ENCODE data around the gene ZNF24. TPM values are rescaled to one million over a fixed set of nuclear protein-coding genes. Genes with fewer than 3 reads are reported as not detected.

Gene ZNF24
- 10 to 100 TPM; 48.9 to 64.3 (median 53.7) TPM for total RNA-seq
- 10 to 100 TPM; 13.4 to 19.7 (median 14.4) TPM for polyA plus RNA-seq
- long read RNA-seq, donor 1, full-length matches to known transcripts: 25 of 34 reads
- long read RNA-seq, donor 1, partial matches to known transcripts: 9 of 34 reads
- long read RNA-seq, donor 1, other reads (novel, unspliced or antisense): 0 of 34 reads
- long read RNA-seq, donor 2, full-length matches to known transcripts: 14 of 26 reads
- long read RNA-seq, donor 2, partial matches to known transcripts: 12 of 26 reads
- long read RNA-seq, donor 2, other reads (novel, unspliced or antisense): 0 of 26 reads

DNA sequence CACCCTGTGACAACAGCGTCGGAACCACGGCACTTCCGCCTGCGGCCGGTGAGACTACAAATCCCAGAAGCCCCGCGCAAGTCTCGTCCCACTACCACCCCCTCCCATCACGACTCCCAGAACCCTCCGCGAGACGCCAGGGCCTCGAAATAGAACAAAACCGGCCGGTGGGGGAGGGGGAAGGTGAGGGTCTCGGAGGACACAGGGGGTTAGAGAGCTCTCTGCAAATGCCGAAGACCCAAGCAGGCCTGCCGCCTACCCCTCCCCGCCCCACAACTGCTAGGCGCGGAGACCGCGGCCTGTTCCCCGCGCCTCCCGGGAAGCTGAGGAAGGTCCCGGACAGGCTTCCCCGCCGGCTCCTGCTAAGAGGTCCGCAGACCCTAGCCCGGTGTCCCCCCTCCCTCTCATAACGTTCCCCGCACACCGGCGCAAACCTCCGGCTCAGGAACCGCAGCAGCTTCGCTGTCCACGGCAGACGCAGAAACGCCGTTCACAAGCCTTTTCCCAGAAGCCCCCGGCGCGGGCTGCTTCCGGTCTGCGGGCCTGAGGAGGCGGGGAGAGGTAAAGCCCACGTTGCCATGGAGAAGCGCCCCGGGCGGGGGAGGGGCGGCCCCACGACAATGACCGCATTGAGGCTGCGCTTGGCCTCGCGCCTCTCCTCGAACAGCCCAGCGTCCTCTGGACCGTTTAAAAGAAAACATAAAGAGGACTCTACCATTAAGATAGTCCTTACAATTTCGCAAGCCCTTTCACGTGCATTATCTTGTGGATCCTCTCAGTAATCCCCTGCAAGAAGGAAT lies at the start of gene ZNF24:
TSS of gene ZNF24 (minus strand) at position 485 of the 800 bp plus-strand sequence. CDS start 3,770 bp downstream, outside the sequence.
- DNase-seq: peak; percentile 99
- intact Hi-C loops (cut with DNase I; ENCODE audit: low total_unique reads): loop anchor here (5.0 kb wide), 2 partner anchors 52 to 102 kb away; partner anchors contain the start of genes ZNF397 and ZSCAN30
- Histone ChIP-seq H3K36me3 (peaks cover 0 to 33% (median 19%) of the 10 kb centered on the region in 6 donors), H3K9me3 (no peaks in the 10 kb centered on the region), H3K27me3 (replicated peaks in 1 of 7) (no peaks in the 10 kb centered on the region), H3K4me3 (peak within 1 kb of the TSS; percentile 71 to 91 (median 84)), H3K4me1 (peaks cover 20 to 65% (median 59%) of the 10 kb centered on the region in 6 donors), H3K27ac (peak within 1 kb of the TSS; percentile 98 to 99 (median 99))
- WGBS, 5 donors: 0 to 1% (median 0%) methylated on average over 44 to 64 of the region's 64 CpGs
- TF ChIP-seq POLR2A (IDR thresholded peaks at IDR 0.05): peak; percentile 45 to 75 (median 59)
- TF ChIP-seq, protein P1, sequence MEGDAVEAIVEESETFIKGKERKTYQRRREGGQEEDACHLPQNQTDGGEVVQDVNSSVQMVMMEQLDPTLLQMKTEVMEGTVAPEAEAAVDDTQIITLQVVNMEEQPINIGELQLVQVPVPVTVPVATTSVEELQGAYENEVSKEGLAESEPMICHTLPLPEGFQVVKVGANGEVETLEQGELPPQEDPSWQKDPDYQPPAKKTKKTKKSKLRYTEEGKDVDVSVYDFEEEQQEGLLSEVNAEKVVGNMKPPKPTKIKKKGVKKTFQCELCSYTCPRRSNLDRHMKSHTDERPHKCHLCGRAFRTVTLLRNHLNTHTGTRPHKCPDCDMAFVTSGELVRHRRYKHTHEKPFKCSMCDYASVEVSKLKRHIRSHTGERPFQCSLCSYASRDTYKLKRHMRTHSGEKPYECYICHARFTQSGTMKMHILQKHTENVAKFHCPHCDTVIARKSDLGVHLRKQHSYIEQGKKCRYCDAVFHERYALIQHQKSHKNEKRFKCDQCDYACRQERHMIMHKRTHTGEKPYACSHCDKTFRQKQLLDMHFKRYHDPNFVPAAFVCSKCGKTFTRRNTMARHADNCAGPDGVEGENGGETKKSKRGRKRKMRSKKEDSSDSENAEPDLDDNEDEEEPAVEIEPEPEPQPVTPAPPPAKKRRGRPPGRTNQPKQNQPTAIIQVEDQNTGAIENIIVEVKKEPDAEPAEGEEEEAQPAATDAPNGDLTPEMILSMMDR (IDR thresholded peaks at IDR 0.05 in 8 of 11, conservative IDR thresholded peaks at IDR 0.05 in 3 of 11): peak in 2 of 11 experiments; percentile 3 to 4
- peak; percentile 92 to 94 (median 92) for TF ChIP-seq POLR2AphosphoS5 (IDR thresholded peaks at IDR 0.05)

DNA sequence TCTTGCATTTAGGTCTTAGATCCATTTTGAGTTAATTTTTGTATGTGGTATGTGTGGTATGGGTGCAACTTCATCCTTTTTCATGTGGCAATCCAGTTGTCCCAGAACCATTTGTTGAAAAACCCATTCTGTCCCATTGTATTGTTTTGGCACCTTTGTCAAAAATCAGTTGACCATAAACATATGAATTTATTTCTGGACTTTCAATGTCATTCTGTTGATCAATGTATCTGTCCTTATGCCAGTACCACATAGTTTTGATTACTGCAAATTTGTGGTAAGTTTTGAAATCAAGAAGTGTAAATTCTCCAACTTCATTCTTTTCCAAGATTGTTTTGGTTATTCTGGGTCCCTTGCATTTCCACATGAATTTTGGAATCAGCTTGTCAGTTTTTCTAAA lies 49.5 kb upstream of the ZNF24 start:
- Histone ChIP-seq H3K9me3 (peaks cover 0 to 6% (median 0%) of the 10 kb centered on the region in 8 donors), H3K4me1 (no peaks in the 10 kb centered on the region), H3K27ac (no peak overlapping the region), H3K4me3 (no peak overlapping the region), H3K36me3 (no peaks in the 10 kb centered on the region), H3K27me3 (replicated peaks in 1 of 7) (peaks cover 0 to 4% (median 0%) of the 10 kb centered on the region in 7 donors)
- DNase-seq: no peak
- intact Hi-C loops (cut with DNase I; ENCODE audit: low total_unique reads): no loop called here
- TF ChIP-seq, protein P1 (IDR thresholded peaks at IDR 0.05 in 8 of 11, conservative IDR thresholded peaks at IDR 0.05 in 3 of 11): no peak
- no peak for TF ChIP-seq POLR2A (IDR thresholded peaks at IDR 0.05)
- TF ChIP-seq POLR2AphosphoS5 (IDR thresholded peaks at IDR 0.05): no peak

DNA sequence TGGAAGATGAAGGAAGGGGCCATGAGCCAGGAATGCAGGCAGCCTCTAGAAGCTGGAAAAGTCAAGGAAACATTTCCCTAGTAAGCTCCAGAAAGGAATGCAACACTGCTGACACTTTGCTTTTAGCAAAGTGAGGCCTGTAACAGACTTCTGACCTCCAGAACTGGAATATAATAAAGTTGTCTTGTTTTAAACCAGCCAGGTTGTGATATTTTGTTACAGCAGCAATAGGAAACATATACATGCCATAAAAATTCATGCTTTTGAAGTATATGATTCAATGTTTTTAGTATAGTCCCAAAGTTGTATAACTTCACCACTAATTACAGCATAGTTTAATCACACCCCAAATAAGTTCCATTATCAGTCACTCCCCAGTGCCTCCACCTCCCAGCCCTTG lies 48.2 kb upstream of the ZNF24 start:
- TF ChIP-seq POLR2A (IDR thresholded peaks at IDR 0.05) (no peak), POLR2AphosphoS5 (IDR thresholded peaks at IDR 0.05) (no peak)
- TF ChIP-seq, protein P1 (IDR thresholded peaks at IDR 0.05 in 8 of 11, conservative IDR thresholded peaks at IDR 0.05 in 3 of 11): no peak
- Histone ChIP-seq H3K27ac (no peak overlapping the region), H3K27me3 (replicated peaks in 1 of 7) (peaks cover 0 to 7% (median 0%) of the 10 kb centered on the region in 7 donors), H3K9me3 (peaks cover 0 to 6% (median 0%) of the 10 kb centered on the region in 8 donors), H3K36me3 (no peaks in the 10 kb centered on the region), H3K4me3 (no peak overlapping the region), H3K4me1 (no peaks in the 10 kb centered on the region)
- no peak for DNase-seq
- intact Hi-C loops (cut with DNase I; ENCODE audit: low total_unique reads): no loop called here
